SK-N-SH (cell line): ENCODE measurements around the gene ADGRL4. TPM values are rescaled to one million over a fixed set of nuclear protein-coding genes. Genes with fewer than 3 reads are reported as not detected.

Experiments
- CTCF ChIA-PET: fragments of 300-600, 350-600 bp; formaldehyde crosslinking; extraction: SDS; loops from one replicate; lab custom pipeline; 2021; lab: Yijun Ruan, JAX
- POLR2A ChIA-PET: fragments of 350-600 bp; sonication (Branson Sonifier 250); formaldehyde crosslinking; extraction: SDS; loops from one replicate; lab custom pipeline; 2020; ENCODE audit warnings: antibody characterized with exemption, inconsistent platforms; lab: Yijun Ruan, JAX
- DNase-seq: peaks from one replicate; pipeline ENCODE4 v3.0.0; 2012
- H2AFZ ChIP-seq: fragments of 200-600 bp; sonication (generic); 2 replicates; pipeline ENCODE4 v1.8.1; 2016; ENCODE audit warnings: antibody characterized with exemption, mild to moderate bottlenecking, low read depth
- H3F3A ChIP-seq: fragments of 200-600 bp; sonication (generic); replicated peaks from 2 replicates; pipeline ENCODE3; 2016; ENCODE audit warnings: antibody characterized with exemption, mild to moderate bottlenecking; ENCODE audit not compliant: insufficient read depth
- H3K27ac ChIP-seq, 2 experiments: fragments of 200-500 bp in 1 of 2; fragments of 200-600 bp in 1 of 2; sonication (Bioruptor generic) in 1 of 2; sonication (generic), shearing (Covaris generic) in 1 of 2; 2 replicates each; pipeline versions ENCODE4 v1.5.1 to v1.6.1; 2014 to 2016; ENCODE audit warnings: low read depth in 2 of 2, inconsistent platforms in 1 of 2, low read length in 1 of 2, mild to moderate bottlenecking in 1 of 2, mixed read lengths in 1 of 2
- H3K27me3 ChIP-seq: fragments of 200-600 bp; sonication (generic), shearing (Covaris generic); 2 replicates; pipeline ENCODE4 v1.6.1; 2016; ENCODE audit warnings: mixed run types; ENCODE audit not compliant: insufficient read depth
- H3K36me3 ChIP-seq, 2 experiments: fragments of 200-500 bp in 1 of 2; fragments of 200-600 bp in 1 of 2; sonication (Bioruptor generic) in 1 of 2; sonication (generic) in 1 of 2; replicated peaks in 1 of 2; 2 replicates each; pipeline versions ENCODE3 to v1.5.1; 2014 to 2016; ENCODE audit warnings: low read length in 1 of 2, mild to moderate bottlenecking in 1 of 2; ENCODE audit not compliant: insufficient read depth in 2 of 2, control insufficient read depth in 1 of 2
- H3K4me1 ChIP-seq, 2 experiments: fragments of 200-500 bp in 1 of 2; fragments of 200-600 bp in 1 of 2; sonication (Bioruptor generic) in 1 of 2; sonication (generic), shearing (Covaris generic) in 1 of 2; 2 replicates each; pipeline versions ENCODE4 v1.5.1 to v1.6.1; 2014 to 2016; ENCODE audit warnings: low read depth in 1 of 2, low read length in 1 of 2, mixed run types in 1 of 2; ENCODE audit not compliant: insufficient read depth in 2 of 2, control insufficient read depth in 1 of 2
- H3K4me2 ChIP-seq: fragments of 200-600 bp; sonication (generic), shearing (Covaris generic); 2 replicates; pipeline ENCODE4 v1.6.1; 2017; ENCODE audit warnings: mixed run types
- H3K4me3 ChIP-seq, 2 experiments: fragments of 200-500 bp in 1 of 2; fragments of 200-600 bp in 1 of 2; sonication (Bioruptor generic) in 1 of 2; sonication (generic), shearing (Covaris generic) in 1 of 2; 2 replicates each; pipeline versions ENCODE4 v1.5.1 to v1.8.1; 2014 to 2016; ENCODE audit warnings: low read depth in 2 of 2, inconsistent platforms in 1 of 2, low read length in 1 of 2, mild to moderate bottlenecking in 1 of 2, mixed read lengths in 1 of 2, moderate library complexity in 1 of 2
- H3K79me2 ChIP-seq: fragments of 200-600 bp; sonication (generic); 2 replicates; pipeline ENCODE4 v1.8.1; 2017; ENCODE audit warnings: mild to moderate bottlenecking; ENCODE audit not compliant: insufficient read depth
- H3K9ac ChIP-seq: fragments of 200-600 bp; sonication (generic); 2 replicates; pipeline ENCODE4 v1.6.1; 2017; ENCODE audit warnings: mixed run types
- H3K9me2 ChIP-seq: fragments of 200-600 bp; sonication (generic); 2 replicates; pipeline ENCODE4 v1.6.1; 2017; ENCODE audit warnings: mixed run types
- H3K9me3 ChIP-seq: fragments of 200-600 bp; sonication (generic); 2 replicates; pipeline ENCODE4 v1.6.1; 2017; ENCODE audit warnings: mixed run types, mild to moderate bottlenecking, moderate library complexity
- H4K20me1 ChIP-seq: fragments of 200-600 bp; sonication (generic); 2 replicates; pipeline ENCODE4 v1.6.1; 2017; ENCODE audit warnings: mild to moderate bottlenecking, mixed run types; ENCODE audit not compliant: insufficient read depth
- CHD2 ChIP-seq: fragments of 150-350 bp; IDR thresholded peaks from 2 replicates; pipeline ENCODE4 v1.6.1; 2018; ENCODE audit warnings: low read length; ENCODE audit not compliant: partially characterized antibody
- EZH2phosphoT487 ChIP-seq: fragments of 200-600 bp; sonication (generic); IDR thresholded peaks from 2 replicates; pipeline ENCODE4 v1.6.1; 2017; ENCODE audit warnings: low read depth, mixed run types, mild to moderate bottlenecking, antibody characterized with exemption, moderate library complexity, borderline replicate concordance
- FOSL2 ChIP-seq: IDR thresholded peaks from 2 replicates; pipeline ENCODE4 v1.4.0; 2012; ENCODE audit warnings: low read depth, mild to moderate bottlenecking, moderate library complexity, borderline replicate concordance
- FOXM1 ChIP-seq: IDR thresholded peaks from 2 replicates; pipeline ENCODE4 v1.4.0; 2012; ENCODE audit warnings: low read depth, mild to moderate bottlenecking
- GABPA ChIP-seq: IDR thresholded peaks from 2 replicates; pipeline ENCODE4 v1.4.0; 2012; ENCODE audit warnings: low read depth, mild to moderate bottlenecking
- JUND ChIP-seq: IDR thresholded peaks from 2 replicates; pipeline ENCODE4 v1.4.0; 2012
- MEF2A ChIP-seq: IDR thresholded peaks from 2 replicates; pipeline ENCODE4 v1.4.0; 2012; ENCODE audit warnings: low read depth, borderline replicate concordance
- NFIC ChIP-seq: IDR thresholded peaks from 2 replicates; pipeline ENCODE4 v1.4.0; 2012; ENCODE audit warnings: borderline replicate concordance
- NRF1 ChIP-seq: IDR thresholded peaks from 2 replicates; pipeline ENCODE4 v1.6.1; 2012; ENCODE audit warnings: low read depth, mild to moderate bottlenecking, low read length
- PBX3 ChIP-seq: IDR thresholded peaks from 2 replicates; pipeline ENCODE4; 2012
- POLR2AphosphoS5 ChIP-seq: IDR thresholded peaks from 2 replicates; pipeline ENCODE4 v1.6.1; 2012; ENCODE audit warnings: low read depth, low read length
- RCOR1 ChIP-seq: fragments of 150-350 bp; IDR thresholded peaks from 2 replicates; pipeline ENCODE4 v1.6.1; 2017; ENCODE audit warnings: antibody characterized with exemption, low read length
- REST ChIP-seq: IDR thresholded peaks from 2 replicates; pipeline ENCODE4 v1.6.1; 2012; ENCODE audit warnings: mild to moderate bottlenecking, low read depth, low read length, moderate library complexity
- SIN3A ChIP-seq: IDR thresholded peaks from 2 replicates; pipeline ENCODE4 v1.6.1; 2012; ENCODE audit warnings: low read depth, mild to moderate bottlenecking, low read length, moderate library complexity, borderline replicate concordance
- SMC3 ChIP-seq: IDR thresholded peaks from 2 replicates; pipeline ENCODE4 v1.6.1; 2012; ENCODE audit warnings: low read depth, low read length, improper control_type of control experiment
- TCF12 ChIP-seq: IDR thresholded peaks from 2 replicates; pipeline ENCODE4 v1.4.0; 2012
- TEAD4 ChIP-seq: IDR thresholded peaks from 2 replicates; pipeline ENCODE4 v1.4.0; 2012; ENCODE audit warnings: mild to moderate bottlenecking, borderline replicate concordance; ENCODE audit not compliant: insufficient read depth
- USF1 ChIP-seq: IDR thresholded peaks from 2 replicates; pipeline ENCODE4 v1.4.0; 2012; ENCODE audit warnings: low read depth, borderline replicate concordance
- USF2 ChIP-seq: fragments of 150-350 bp; IDR thresholded peaks from 2 replicates; pipeline ENCODE4 v1.6.1; 2017; ENCODE audit warnings: antibody characterized with exemption, low read length, low read depth, borderline replicate concordance
- ZBTB33 ChIP-seq: IDR thresholded peaks from 2 replicates; pipeline ENCODE4 v1.4.0; 2012; ENCODE audit warnings: low read depth, borderline replicate concordance
- WGBS: methylation state at CpG from one replicate; pipeline ENCODE4 v1.1.6; 2017; ENCODE audit warnings: low lambda C conversion rate; 5-methylcytosine and 5-hydroxymethylcytosine counted together
- polyA plus RNA-seq, 3 experiments: library from polyadenylated mRNA; depleted of rRNA; stranded (reverse); fragments of >200 nt; gene quantifications; 2 replicates each; pipeline ENCODE4 v1.2.3, GENCODE V29; 2012

ADGRL4 gene
- polyA plus RNA-seq, 1 of the 3 experiments (the other 2 are of a cell fraction) = 0.30 TPM

GRCh38 chr1:78864175-78864574, 142.4 kb downstream of the ADGRL4 start:
- no peak overlapping the region for H3K27ac ChIP-seq
- WGBS = 98% methylated on average over 2 of the region's 2 CpGs
- H3K9ac ChIP-seq = no peak overlapping the region
- DNase-seq = no peak
- POLR2A ChIA-PET = no interaction called here
- H3K27me3 ChIP-seq = no peaks in the 10 kb centered on the region
- no peaks in the 10 kb centered on the region for H3K9me2 ChIP-seq
- no peaks in the 10 kb centered on the region for H3K36me3 ChIP-seq
- no peaks in the 10 kb centered on the region for H3K4me1 ChIP-seq
- no peak overlapping the region for H3K4me3 ChIP-seq
- H3K79me2 ChIP-seq = no peaks in the 10 kb centered on the region
- TF ChIP-seq NRF1 = no peak
- no peak for TF ChIP-seq MEF2A
- no peak for TF ChIP-seq POLR2AphosphoS5
- TF ChIP-seq TEAD4 = no peak
- no peak for TF ChIP-seq ZBTB33
- no peak for TF ChIP-seq REST
- TF ChIP-seq TCF12 = no peak
- no peak for TF ChIP-seq USF1
- no peak for TF ChIP-seq NFIC
- no peak for TF ChIP-seq CHD2
- no peak for TF ChIP-seq FOXM1
- TF ChIP-seq USF2 = no peak
- TF ChIP-seq JUND = no peak
- no peak for TF ChIP-seq GABPA
- no peak for TF ChIP-seq RCOR1
- TF ChIP-seq PBX3 = no peak
- no peak for TF ChIP-seq FOSL2
- TF ChIP-seq EZH2phosphoT487 = no peak
- no peak for TF ChIP-seq SMC3
- TF ChIP-seq SIN3A = no peak
- TF ChIP-seq, all 33 proteins: peak for 0
- Histone ChIP-seq H3K4me2 (no peak overlapping the region), H3K9me3 (no peaks in the 10 kb centered on the region), H2AFZ (no peak overlapping the region), H3F3A (no peaks in the 10 kb centered on the region), H4K20me1 (no peaks in the 10 kb centered on the region)
- CTCF ChIA-PET = no interaction called here
